Measurements from ENCODE around the gene ORMDL3. TPM values are rescaled to one million over a fixed set of nuclear protein-coding genes. Genes with fewer than 3 reads are reported as not detected.
A peak's percentile ranks its signal among the peaks of the same experiment; 100 is the strongest.

Gene ORMDL3
- total and polyA plus RNA-seq, 8 donors = 36.4 to 78.1 (median 57.8) TPM

GRCh38 chr17:39926135-39926587, 1.2 kb downstream of the ORMDL3 start:
- H3K9me3 ChIP-seq = no peaks in the 10 kb centered on the region
- no peak for DNase-seq
- intact Hi-C loops (cut with DNase I) = no loop called here
- H3K27me3 ChIP-seq = no peaks in the 10 kb centered on the region
- WGBS, 2 donors = 21 to 22% methylated on average over 4 of the region's 4 CpGs
- peaks cover 20 to 22% (median 22%) of the 10 kb centered on the region in 3 donors for H3K4me1 ChIP-seq
- FAIRE-seq = no peak
- TF ChIP-seq CTCF (IDR thresholded peaks at IDR 0.05) = no peak
- peak overlapping the region in 3 of 4 donors; percentile 71 to 86 (median 78) for H3K4me3 ChIP-seq
- peak overlapping the region in 1 of 4 donors; percentile 94 for H3K27ac ChIP-seq
- H3K36me3 ChIP-seq = peaks cover 0 to 24% (median 21%) of the 10 kb centered on the region in 3 donors
- ATAC-seq = no peak

GRCh38 chr17:39925282-39926134, 1.9 kb downstream of the ORMDL3 start:
- Histone ChIP-seq H3K9me3 (no peaks in the 10 kb centered on the region), H3K4me3 (peak overlapping the region in 2 of 4 donors; percentile 78 to 86), H3K27ac (no peak overlapping the region), H3K36me3 (peaks cover 0 to 24% (median 21%) of the 10 kb centered on the region in 3 donors), H3K27me3 (no peaks in the 10 kb centered on the region), H3K4me1 (peaks cover 20 to 22% (median 22%) of the 10 kb centered on the region in 3 donors)
- intact Hi-C loops (cut with DNase I) = no loop called here
- 42 to 45% methylated on average over 11 of the region's 11 CpGs for WGBS, 2 donors
- no peak for TF ChIP-seq CTCF (IDR thresholded peaks at IDR 0.05)
- FAIRE-seq (no peak), ATAC-seq (no peak), DNase-seq (peak in 1 of 6 donors; percentile 64)

GRCh38 chr17:39924691-39925055, 2.7 kb downstream of the ORMDL3 start:
- H3K9me3 ChIP-seq = no peaks in the 10 kb centered on the region
- no peak overlapping the region for H3K4me3 ChIP-seq
- intact Hi-C loops (cut with DNase I) = no loop called here
- H3K27ac ChIP-seq = no peak overlapping the region
- no peak for FAIRE-seq
- ATAC-seq = no peak
- H3K4me1 ChIP-seq = peaks cover 20 to 22% (median 21%) of the 10 kb centered on the region in 3 donors
- peaks cover 0 to 24% (median 21%) of the 10 kb centered on the region in 3 donors for H3K36me3 ChIP-seq
- TF ChIP-seq CTCF (IDR thresholded peaks at IDR 0.05) = no peak
- no peak for DNase-seq
- 47 to 54% methylated on average over 3 of the region's 3 CpGs for WGBS, 2 donors
- no peaks in the 10 kb centered on the region for H3K27me3 ChIP-seq

GRCh38 chr17:39923836-39924690, 3.3 kb downstream of the ORMDL3 start:
- H3K27ac ChIP-seq = no peak overlapping the region
- H3K27me3 ChIP-seq = no peaks in the 10 kb centered on the region
- intact Hi-C loops (cut with DNase I) = no loop called here
- H3K9me3 ChIP-seq = no peaks in the 10 kb centered on the region
- TF ChIP-seq CTCF (IDR thresholded peaks at IDR 0.05) = no peak
- 68% methylated on average over 17 of the region's 17 CpGs for WGBS, 2 donors
- H3K4me3 ChIP-seq = no peak overlapping the region
- H3K36me3 ChIP-seq = peaks cover 0 to 24% (median 21%) of the 10 kb centered on the region in 3 donors
- ATAC-seq (no peak), DNase-seq (no peak), FAIRE-seq (no peak)
- H3K4me1 ChIP-seq = peaks cover 18 to 20% (median 20%) of the 10 kb centered on the region in 3 donors

All from pancreas (tissue), 10 donors.